HCEC 1CT (cell line): ENCODE measurements around the gene CCDC6.
A peak's percentile ranks its signal among the peaks of the same experiment; 100 is the strongest.
"Not testable (repeated sequence)": the region's sequence is repeated elsewhere in the genome, so short reads cannot be mapped to it uniquely, and the experiment has no call there.

Source experiments
- DNase-seq: peaks from one replicate; pipeline ENCODE4 v3.0.0-alpha.2; 2017

CCDC6 gene

DNA sequence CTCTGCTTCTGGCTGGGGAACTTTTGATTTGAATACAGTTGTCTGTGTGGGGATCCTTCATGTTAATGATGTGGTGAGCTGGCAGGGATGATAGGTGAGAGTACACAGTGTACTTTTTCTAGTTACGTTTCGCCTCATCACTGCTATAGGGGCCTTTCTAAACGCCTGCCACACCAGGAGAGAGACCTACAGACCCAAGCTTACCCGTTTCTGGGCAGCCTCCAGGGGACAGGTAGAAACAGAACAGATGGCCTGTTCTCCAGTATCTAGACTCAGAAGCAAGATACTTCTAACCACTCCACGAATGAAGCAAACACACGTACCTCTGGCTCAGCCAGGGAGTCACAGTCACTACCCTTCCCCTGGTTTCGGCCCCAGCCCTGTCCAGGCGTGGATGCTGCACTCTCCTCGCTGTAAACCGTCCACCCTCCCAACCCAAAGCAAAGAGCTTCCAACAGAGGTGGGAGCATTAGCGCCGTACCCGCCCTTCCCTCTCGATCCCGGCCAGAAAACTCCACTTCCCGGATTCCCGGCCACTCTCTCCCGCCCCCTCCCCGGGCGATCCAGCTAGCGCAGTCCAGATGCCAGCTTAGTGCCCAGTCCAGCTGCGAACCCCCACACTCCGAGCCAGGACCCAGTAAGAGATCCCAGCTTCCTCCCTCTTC lies 1.2 kb downstream of the CCDC6 start:
- peak; percentile 14 for DNase-seq

DNA sequence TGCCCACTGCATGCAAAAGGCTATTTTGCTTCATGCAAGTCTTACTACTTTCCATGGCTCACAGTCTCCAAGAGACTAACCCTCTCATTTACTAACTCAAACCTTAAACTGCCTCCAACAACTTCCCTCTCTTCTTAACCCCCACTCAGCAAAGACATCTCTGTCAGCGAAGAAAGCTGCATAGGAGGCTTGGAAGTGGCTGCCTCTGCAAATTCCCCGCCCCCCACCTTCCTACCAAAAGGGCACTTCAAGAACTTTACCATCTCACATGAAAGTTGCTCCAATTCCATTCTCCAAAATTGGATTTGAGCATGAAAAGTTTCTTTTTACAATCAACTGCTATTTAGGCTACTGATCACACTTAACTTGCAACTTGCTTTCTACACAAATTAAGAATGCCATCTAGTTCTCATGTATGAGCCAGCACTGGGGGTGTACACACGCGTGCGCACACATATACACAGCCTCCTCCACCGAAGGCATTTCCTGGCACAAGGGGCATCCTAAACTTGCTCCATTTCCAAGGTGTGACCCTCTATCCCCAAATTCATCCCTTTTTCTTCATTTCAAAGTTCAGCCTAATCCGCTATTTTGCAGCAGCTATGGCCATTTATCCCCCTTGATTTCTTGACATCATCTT lies 1.8 kb downstream of the CCDC6 start:
- no peak for DNase-seq

DNA sequence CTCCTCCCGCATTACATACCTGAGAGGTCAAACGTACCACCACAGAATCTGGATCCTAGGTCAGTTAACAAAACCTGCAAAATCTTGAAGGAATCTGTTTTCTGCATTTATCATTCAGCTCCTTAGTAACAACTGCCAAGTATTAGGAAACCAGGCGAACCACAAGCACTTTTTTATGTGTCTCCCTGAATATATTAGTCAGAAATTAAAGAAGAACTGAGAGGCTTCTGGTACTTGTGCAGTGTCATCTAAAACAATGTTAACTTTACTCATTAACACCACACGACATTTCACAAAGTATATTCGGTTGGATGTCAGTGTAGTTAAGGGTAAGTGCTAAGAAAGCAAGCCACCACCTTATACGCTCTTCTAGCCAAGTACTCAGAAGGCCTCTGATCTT lies 2.5 kb downstream of the CCDC6 start:
- peak; percentile 18 for DNase-seq

DNA sequence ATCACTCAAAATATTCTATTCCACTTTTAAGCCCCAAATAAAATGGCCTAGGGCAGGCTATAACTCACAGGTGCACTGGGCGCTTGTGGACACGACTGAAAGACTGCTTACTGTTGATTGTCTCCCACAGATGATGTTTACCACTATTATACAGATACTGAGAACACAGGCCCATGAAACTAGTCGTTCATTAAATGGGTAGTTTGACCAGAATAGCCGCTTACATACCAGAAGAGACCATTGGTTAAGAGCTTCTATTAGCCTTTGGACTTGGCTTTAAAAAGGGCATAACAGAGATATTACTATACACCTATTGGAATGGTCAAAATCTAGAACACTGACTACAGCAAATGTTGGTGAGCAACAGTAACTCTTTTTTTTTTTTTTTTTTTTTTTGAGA lies 4.3 kb downstream of the CCDC6 start:
- no peak for DNase-seq

DNA sequence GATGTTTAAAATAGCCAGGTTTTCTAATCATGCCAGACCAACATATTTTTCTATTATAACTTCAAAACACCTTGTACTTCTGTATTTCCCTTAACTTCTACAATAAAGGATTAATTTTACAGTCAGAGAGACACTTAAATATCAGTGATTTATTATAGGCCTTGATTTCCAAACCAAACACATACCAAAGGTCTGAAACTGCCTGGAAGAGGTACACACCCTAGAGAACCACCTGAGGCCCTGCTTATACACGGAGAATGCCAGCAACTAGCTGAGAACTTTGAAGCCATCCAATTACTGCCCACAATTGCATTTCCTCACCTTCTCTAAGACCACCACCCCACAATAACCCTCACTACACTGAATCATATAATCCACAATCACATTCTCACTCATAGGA lies 4.9 kb downstream of the CCDC6 start:
- DNase-seq, result no peak

DNA sequence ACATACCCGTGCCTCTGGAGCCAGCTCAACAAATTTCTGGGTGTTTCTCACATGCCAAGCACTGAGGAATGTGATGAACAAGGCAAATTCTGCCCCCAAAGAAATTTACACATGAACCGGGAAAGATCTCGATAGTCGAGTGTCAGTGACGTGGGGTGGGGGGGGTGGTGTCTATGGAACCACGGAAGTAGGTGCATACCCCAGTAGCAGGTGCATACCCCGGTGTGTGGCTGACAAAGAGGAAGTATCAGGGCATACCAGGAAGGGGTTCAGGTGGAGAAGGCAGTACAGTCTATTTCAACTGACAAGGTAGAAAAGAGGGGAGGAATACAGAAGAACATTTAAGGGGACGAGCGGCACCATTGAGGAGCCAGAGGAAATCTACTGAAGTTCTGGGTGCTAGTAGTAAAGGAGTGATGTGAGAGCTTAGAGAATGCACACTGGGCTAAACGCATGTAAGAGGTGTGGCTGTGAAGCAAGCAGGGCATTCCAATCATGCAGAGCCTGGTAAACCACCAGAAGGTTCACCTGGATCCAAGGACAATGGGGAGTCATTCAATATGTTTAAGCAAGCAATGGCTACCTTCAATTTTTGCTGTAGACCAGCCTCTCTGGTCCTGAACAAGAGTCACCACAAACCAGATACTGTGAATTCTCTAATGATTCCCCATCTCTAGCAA lies 6.2 kb downstream of the CCDC6 start:
- no peak for DNase-seq

DNA sequence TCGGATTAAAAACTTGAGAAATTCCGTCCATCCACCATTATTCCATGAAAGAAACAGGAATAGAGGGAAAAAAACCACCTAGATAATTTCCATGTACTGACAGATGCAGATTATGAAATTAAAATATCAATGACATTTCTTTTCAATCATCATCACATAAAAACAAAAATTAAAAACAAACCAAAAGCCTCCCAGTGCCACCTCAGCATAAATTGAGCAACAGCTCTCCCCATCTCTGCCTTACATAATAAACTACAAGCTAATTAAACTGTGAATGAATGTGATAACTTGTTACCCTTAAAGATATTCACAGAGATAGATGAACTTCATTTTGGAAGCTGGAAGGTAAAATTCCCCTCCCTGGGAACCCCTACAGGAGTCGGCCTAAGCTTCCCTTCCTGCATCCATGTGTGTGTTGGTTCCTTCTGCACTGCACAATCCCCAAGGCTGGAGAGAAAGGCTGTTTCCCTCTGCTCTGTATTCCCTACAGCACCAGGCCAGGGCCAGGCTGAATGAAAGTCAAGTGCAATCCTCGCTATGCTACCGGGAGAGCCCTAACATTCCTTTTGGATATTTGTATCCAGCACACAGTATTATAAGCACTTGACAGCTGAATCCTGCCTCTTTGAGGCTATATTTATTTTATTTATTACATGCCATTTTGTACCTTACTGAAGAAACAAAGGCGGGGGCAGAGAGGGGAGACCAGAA lies 8.1 kb downstream of the CCDC6 start:
- no peak for DNase-seq

DNA sequence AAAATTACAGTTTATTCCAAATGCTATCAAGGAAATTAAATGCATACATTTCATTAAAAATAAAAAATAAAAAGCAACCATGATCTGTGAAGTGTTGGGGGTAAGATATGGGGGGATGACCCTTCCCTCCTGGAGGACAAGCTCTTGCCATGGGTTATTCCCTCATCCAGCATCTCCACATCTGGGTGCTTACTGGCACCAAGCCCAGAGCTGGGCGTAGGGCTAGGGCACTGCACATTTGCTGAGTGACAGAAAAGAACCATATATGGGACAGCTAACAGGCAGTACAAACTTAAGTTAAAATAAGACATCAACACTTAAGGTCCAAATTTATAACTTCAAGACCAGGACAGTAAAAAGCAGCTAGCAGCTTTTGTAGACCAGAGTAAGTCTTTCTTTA lies 10.2 kb downstream of the CCDC6 start:
- no peak for DNase-seq

DNA sequence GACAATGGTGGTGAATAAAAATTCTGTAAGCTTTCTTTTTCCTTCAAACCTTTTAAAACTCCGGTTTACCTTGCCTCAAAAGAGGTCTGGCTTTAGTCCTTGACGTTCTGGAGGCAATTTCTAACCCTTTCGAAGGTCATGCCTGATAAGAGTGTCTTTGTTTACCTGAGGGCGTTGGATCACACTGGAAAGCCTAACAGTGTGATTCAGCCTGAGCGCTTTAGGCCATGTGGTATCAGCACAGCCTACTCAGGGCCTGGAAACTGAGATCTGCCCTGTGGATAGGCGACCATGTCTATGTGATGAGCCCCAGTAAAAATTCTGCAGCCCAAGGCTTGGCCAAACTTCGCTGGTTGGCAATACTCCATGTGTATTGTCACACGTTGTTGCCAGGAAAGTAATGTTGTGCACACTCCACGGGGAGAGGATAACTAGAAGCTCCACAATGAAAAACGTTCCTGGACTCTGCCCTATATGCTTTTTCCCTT lies 10.7 kb downstream of the CCDC6 start:
- DNase-seq, result no peak

DNA sequence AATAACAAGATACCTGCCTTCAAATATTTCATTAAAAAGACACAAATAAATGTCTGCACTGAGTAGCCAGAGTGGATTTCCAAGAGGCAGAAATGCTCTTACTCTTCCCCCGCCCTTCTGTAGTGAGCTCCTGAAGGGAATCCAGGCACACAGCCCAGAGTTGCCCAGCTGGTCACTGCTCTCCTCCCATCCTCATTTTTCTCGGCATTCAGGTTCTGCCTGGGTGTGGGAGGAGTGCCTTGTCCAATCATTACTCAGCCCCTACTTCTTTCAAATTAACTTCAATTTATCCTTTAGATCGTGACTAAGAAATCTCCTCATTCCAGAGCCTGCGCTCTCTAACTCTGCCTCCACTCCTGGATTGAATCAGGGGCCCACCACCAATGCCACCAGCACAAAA lies 12.2 kb downstream of the CCDC6 start:
- DNase-seq, result peak; percentile 74

DNA sequence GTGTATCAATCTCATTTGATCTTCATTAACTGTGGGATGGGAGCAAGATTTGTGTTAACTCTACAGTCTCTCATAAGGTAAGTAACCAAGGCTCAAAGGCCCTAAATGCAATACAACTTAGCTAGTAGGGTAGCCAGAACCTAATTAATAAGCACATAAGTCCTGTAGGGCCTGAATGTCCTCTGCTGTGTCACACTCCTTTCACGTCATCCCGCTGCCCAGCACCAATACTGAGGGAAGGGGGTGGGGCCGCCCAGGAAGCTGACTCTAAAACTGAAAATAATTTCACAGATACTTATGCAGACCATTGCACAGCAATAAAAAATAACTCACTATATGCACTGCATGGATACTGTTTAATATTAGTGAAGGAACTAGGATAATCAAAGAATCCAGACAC lies 13.7 kb downstream of the CCDC6 start:
- no peak for DNase-seq

DNA sequence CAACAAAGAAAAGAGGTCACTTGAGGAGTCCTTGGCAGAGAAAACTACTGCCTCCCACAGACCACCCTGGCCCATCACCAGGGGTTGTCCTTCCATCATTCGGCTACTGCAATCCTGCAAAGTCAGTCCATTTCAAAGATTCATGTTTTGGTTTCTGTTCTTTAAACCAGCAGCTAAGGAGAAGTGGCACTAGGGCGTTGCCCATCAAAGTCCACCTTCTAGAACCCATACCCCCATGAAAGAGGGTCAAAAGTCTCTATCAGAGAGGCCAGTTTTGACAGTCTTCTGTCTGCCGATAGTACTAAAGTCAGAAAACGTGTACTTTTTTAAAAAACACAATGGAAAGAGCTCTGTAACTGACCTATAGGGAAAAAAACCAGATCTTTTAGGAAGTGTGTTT lies 14.4 kb downstream of the CCDC6 start:
- no peak for DNase-seq

DNA sequence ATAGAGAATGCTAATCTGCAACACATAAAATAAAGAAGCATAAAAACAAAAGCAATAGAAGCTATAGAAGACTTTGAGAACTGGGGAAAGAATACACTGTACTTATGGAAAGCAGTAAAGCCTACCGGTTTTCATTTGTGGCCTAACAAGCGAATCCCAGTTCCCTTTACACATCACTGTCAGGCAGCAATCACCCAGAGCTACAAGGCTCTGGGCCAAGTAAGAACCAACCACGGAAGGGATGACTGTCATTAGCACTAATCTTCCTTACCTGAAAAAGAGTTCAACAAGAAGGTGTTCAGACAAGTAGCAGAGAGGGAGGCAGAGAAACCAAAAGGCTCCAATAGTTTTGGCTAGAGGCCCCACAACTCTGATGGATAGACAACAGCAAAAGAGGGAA lies 15.0 kb downstream of the CCDC6 start:
- no peak for DNase-seq

DNA sequence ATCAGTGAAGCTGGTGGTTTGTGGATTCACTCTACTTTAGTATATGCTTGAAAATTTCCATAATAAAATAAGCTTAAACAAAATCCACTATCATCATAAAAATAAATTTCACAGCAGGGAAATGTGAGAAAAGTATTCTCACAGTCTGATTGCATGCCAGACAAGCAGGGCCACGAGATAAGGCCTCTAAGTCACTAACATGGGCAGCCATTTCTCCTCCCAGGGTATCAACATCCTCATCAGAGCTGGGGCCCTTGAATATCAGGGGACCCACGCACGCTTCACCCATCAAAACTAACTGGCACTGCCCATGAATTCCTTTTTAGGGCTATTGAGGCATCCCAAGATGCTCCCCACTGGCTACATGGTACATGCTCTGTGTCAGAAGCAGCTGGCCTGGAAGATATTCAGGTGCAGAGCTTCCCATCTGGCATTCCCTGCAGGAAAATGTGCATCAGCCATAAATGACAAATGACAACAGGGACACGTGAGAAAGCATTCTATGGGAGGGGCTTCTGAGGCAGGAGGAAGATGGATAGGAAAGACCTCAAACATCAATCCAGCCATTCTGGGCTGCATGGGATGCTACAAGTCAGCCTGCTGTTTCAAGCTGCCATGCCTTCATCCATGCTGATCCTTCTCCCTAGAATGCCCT lies 17.4 kb downstream of the CCDC6 start:
- no peak for DNase-seq

DNA sequence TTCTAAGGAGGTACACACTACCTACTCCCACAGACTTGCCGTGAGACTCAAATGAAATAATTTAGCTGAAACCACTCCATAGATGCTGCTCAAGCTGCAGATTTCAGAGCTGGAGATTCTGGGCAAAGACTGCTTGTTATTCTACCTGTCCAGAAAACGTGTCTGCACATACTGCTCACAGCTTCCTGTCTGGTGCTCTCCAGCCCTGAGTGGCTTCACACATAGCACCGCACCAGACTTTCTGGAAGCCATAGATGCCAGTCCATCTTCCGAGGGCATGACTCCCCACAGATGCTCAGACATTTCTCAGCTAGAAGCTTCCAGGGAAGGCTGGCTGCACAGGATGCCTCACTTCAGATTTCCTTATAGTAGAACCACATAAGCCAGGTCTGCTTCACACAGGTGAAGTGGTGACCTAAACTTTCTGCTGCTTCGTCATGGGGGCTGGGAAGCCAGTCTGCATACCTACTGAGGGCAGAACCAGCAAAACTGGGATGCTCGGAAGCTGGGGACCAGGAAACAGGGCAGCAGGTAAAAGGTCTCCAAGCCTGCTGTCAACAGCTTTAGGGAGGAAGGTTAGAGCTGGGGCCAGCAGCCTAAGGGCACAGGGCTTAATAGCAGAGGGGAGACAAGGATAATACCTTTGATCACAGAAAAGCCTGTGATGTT lies 18.2 kb downstream of the CCDC6 start:
- DNase-seq, result no peak

DNA sequence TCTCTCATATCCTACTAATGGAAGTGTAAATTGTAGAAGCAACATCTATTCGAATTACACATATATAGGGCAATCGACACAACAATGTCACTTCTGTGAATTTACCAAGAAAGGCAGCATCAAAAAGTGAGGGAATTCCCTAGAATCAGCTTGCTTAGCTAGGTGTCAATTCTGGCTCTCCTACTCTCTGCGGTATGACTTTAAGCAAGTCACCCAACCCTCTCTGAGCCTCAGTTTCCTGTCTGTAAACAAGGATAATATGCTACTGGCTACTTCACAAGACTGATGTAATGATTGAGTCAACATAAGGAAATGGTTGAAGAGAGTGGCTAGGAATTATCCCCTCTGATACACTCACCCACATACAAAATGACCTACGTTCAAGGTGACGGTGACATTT lies 19.4 kb downstream of the CCDC6 start:
- peak; percentile 9 for DNase-seq

DNA sequence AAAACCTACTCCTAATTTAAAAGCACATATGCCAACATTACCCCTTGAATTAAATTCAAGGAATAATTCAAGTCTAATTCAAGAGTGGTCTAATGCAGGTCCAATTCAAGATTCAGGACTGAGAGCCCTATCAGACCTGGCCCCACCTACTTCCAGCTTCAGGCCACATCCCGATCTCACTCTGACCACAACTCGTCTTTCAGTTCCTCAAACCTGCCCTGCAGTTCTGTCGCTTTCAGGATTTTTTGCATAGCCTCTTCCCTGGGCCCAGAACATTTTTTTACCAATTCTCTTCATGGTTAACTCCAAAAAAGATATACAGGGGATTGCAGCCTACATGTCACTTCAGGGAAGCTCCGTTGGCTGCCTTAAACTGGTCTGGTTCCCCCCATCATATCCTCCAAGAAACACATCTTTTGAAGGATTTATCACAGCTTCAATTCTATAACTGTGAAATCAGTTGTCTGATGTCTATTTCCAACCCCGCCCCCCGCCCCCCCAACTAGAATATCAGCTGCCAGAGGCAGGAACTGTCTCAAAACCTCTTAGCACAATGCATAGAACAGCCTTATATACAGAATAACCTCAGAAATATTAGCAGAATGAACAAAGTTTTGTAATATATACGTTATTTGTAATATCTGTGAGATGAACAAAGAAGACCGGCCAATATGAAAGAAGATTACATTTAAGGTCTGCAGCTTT lies 20.8 kb downstream of the CCDC6 start:
- no peak for DNase-seq

DNA sequence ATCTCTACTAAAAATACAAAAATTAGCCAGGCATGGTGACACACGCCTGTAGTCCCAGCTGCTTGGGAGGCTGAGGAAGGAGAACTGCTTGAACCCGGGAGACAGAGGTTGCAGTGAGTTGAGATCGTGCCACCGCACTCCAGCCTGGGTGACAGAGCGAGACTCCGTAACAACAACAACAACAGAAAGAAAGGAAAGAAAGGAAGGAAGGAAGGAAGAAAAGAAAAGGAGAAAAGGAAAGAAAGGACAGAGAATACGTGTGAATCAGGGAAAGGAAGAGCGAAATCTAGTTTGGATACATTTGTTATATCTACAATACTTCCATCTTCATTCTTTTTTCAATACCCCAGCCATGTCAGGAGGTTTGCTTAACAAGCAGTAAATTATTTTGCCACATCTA lies 21.5 kb downstream of the CCDC6 start:
- not testable (repeated sequence) for DNase-seq

DNA sequence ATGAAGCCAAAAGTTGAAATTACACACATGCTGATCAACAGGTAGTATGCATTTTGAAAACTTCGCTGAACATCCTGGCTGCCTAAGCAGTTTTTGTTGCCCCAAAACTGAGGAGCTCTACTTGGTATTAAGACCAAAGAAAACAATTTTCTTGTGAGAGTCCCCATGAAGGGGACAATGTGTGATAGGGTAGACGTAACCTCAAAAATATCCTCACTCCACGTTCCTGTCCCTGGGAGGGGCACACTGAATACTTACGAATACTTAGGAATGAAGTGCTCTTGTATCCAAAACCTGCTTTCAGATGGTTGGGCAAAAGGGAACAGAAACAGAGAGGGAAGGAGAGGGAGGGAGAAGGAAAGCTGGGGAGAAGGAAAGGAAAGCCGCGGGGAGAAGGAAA lies 24.7 kb downstream of the CCDC6 start:
- no peak for DNase-seq

DNA sequence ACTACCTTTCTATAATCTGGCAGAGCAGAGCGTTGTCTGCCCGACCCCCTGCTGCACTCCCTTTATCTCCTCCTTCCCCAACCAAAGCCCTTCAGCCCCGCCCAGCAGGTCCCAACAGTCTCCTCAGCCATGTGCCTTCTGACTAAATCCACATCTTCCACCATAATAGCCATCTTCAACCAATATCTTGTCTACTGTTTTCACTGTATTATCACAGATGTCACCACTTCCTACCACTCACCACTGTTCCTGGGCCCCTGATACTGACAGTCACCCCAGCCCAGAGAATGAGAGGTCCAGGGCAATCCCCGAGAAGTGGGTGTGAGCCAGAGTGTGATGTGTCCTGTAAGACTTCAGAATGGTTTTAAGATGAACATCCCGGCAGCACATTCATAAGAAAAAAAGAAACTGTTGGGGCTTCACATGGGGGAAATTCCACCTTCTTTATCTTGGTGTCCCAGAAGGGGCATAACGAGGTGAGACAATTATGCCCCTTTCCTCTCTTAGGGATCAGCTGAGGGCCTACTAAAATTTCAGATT lies 25.3 kb downstream of the CCDC6 start:
- no peak for DNase-seq

DNA sequence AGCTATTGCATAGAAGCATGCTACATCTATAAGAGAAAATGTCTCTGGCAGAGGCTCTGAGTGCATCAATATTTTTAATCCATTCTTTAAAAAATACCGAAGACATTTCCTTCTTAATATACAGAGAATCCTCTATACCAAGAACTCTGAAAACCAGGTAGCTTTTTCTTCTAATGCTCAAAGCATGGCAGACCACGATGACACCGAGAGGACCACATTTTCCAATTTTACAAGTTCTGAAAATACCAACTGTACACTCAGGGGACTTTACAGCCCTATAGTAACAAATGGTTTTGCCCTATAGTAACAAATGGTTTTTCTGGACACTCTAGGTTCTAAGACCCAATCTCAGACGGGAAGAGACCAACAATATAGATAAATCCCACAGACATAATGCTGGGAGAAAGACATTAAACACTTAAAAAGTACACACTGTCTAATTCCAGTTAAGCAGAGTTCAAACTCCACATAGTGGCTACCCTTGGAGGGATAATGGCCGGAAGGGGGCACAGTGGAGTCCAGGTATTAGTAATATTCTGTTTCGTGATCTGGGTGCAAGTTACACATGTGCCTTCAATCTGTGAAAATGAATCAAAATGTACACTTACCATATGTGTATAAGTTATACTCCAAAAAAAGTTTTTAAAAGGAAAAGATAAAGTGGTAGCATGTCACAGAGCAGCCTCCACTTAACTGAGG lies 26.2 kb downstream of the CCDC6 start:
- no peak for DNase-seq
